ENCODE data around the gene KIF23. TPM values are rescaled to one million over a fixed set of nuclear protein-coding genes. Genes with fewer than 3 reads are reported as not detected.

The KIF23 gene
- total RNA-seq, 4 donors from 2014 or later = 1.6 to 3.8 (median 1.7) TPM

DNA sequence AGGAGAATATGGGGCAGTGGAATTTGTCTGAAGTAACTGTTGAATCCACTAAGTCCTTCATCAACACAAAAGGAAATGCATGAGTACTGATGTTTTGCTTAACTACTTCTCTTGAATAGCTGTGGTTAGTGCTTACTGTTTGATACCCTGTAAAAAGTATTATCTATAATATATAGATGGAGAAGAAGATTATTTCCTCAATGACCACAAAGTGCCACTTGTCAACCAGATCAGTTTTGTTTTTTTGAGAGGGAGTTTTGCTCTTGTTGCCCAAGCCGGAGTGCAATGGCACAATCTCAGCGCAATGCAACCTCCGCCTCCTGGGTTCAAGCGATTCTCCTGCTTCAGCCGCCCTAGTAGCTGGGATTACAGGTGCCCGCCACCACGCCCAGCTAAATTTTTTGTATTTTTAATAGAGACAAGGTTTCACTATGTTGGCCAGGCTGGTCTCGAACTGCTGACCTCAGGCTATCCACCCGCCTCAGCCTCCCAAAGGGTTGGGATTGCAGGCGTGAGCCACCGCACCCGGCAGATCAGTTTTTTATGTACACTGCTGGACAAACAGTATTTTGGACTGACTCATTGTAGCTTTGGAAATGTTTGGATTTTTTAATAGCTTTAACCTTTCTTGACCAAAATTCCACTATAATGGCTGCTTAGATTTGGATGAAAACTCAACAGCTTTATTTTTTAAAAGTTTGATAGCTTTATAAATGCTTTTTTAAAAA, 37.0 kb downstream of the KIF23 start:
- DNase-seq (ENCODE audit: low spot score) = no peak
- no peak for TF ChIP-seq CTCF (IDR thresholded peaks at IDR 0.05)
- ATAC-seq (ENCODE audit: low FRiP score) = no peak

DNA sequence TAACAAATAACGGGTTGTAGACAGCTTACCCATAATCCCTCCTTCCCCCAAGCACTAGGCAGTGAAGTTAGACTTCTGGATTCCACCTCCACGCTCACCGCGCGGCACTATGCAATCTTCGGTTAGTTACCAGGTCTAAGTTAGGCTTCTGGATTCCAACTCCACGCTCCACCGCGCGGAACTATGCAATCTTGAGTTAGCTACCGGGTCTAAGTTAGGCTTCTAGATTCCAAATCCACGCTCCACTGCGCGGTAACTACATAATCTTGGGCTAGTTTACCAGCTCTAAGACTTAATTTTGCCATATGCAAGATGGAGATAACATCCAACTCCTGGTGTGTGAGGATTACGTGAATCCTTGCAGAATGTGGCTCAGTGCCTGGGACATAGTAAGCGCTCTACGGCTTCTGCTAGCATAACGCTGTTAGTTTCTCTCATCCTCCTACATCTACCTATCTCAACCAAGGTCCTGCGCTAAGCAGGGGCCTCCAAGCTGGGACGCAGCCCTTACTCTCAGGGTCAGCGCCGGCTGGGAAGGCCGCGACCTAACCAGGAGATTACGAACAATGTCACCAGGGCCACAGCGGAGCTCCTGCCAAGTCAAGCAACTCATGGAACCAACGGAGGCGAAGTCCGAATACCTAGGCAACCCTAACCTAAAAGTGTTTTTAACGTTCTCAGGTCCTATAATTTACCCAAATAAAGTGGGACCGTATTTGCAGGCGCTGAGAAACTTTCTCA, 38.0 kb downstream of the KIF23 start:
- ATAC-seq (ENCODE audit: low FRiP score) = peak; percentile 15
- no peak for DNase-seq (ENCODE audit: low spot score)
- TF ChIP-seq CTCF (IDR thresholded peaks at IDR 0.05) = no peak

DNA sequence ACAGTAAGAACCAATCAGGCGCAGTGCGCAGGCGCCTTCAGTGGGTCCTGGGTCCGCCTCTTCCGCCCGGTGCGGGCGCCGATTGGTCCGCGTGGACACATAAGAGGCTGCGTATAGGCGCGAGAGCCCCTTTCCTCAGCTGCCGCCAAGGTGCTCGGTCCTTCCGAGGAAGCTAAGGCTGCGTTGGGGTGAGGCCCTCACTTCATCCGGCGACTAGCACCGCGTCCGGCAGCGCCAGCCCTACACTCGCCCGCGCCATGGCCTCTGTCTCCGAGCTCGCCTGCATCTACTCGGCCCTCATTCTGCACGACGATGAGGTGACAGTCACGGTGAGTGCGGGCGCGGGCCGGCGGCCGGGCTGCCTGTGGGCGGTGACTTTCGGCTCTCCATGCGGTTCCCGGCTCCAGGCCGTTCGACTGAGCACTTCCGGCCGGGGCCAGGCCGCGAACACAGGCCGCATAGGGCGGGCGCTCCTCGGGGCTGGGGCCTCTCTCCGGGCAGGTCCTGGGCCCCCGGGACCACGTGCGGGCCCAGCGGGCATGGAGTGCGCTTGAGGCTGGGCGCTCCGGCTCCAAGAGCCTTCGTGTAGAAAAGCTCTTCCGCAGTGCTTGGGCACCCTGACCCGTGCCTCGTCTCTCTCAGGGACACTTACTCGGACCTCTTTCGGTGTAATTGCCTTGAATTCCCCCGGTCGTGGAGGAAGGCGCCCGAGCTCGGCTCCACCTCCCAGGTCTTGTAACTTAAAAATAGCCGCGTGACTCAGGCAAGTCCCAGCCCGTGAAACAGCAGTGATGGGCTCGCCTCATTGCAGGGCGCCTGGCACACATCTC, 38.8 kb downstream of the KIF23 start, which contains the start of gene RPLP1:
Gene RPLP1, plus strand, starts transcription at position 127 of the 830 bp plus-strand sequence. Its CDS starts 131 bp downstream, at position 258.
- DNase-seq (ENCODE audit: low spot score) (peak; percentile 95), ATAC-seq (ENCODE audit: low FRiP score) (peak; percentile 94)
- TF ChIP-seq CTCF (IDR thresholded peaks at IDR 0.05) = no peak

DNA sequence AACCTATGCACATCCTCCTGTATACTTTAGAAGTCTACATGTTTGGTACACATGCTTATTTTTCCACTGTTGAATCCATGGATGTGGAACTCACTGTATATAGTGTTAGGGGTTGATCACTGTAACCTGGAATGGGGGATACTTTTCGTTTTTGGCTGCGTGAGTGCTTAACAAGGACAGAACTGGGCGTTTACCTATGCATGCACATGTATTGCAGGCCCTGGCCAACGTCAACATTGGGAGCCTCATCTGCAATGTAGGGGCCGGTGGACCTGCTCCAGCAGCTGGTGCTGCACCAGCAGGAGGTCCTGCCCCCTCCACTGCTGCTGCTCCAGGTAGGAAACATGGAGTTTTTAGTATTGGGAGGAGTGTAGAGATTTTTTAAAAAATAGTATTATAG, 40.8 kb downstream of the KIF23 start:
- no peak for TF ChIP-seq CTCF (IDR thresholded peaks at IDR 0.05)
- ATAC-seq (ENCODE audit: low FRiP score) (no peak), DNase-seq (ENCODE audit: low spot score) (no peak)

GRCh38 chr15:69456208-69457166, 42.3 kb downstream of the KIF23 start:
- DNase-seq (ENCODE audit: low spot score) = no peak
- no peak for TF ChIP-seq CTCF (IDR thresholded peaks at IDR 0.05)
- no peak for ATAC-seq (ENCODE audit: low FRiP score)
